NCI-H524 (cell line): ENCODE results near the gene RMI2.

Source experiments
- DNase-seq, 2 experiments: peaks; one replicate each; lab custom pipeline; 2025; lab: John Stamatoyannopoulos, UW

The RMI2 gene

DNA sequence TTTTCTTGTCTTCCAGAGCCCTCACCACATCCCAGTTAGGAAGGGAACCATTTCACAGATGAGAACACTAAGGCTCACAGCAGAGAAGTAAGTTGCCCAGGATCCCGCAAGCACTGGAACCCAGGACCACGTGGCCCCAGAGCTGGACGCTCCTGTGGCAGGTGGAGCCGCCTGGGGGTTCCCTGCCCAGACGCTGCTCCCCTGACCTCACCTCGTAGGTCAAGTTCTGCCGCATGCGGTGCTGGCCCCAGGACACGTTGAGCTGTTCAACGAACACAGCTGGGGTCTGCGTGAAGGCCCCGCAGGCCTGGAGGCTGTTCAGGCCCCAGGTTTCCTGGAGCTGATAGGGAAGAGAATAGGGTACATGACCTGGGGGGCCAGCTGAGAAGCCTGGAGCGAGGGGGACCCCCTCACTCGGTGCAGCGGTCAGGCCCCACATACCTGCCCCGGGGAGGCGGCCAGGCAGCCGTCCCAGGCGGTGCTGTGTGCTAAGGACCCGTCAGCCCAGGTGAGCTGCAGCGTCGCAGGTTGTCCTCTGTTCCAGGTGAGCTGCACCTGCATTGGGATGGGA lies 54.1 kb downstream of the RMI2 start:
- DNase-seq, result no peak

DNA sequence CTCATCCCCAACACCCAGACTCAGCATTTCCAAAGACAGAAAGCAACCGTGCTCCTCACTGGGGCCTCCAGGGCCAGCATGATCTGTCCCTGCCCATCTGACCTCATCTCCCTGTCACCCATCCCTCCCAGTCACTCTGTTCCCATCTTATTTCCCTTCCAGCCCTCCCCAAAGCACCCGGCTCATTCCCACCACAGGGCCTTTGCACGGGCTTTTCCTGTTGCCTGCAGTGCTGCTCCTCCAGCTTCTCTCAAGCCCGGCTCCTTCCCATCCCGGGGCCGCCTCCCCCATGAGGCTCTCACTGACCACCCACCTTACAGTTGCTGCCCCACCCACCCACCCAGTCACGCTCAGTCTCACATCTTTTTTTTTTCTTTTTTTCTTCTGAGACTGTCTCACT lies 54.8 kb downstream of the RMI2 start:
- no peak for DNase-seq
